ENCODE data around the gene PIK3R2. TPM values are rescaled to one million over a fixed set of nuclear protein-coding genes. Genes with fewer than 3 reads are reported as not detected.

The PIK3R2 gene
- total and polyA plus RNA-seq, 2 of the 8 experiments (the other 6 are each of a cell fraction or from before 2014, with no cell fraction given) = 21.7 to 57.1 TPM

DNA sequence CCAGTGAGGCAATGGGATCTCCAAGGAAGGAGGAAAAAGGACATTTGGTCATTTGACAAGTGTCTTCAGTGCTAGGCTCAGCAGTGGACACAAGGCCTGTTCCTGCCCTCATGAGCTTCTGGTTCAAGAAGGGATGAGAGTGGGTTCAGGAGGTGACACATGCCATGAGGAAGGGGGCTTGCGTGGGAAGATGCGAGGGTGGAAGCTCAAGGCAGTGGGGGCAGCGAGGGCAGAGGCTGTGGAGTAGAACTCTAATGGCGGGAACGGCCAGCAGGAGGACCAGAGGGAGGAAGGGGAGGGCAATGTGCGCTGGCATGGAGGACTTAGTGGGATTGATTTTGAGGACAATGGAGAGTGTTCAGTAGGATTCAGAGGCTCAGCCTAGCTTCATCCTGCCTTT, 3.3 kb downstream of the PIK3R2 start:
- no peak overlapping the region for H3K14ac ChIP-seq (ENCODE audit: insufficient read length)
- FAIRE-seq (no peak), DNase-seq (ENCODE audit: low read depth in 1 of 2, low spot score in 2 of 2) (no peak)
- H4K8ac ChIP-seq (ENCODE audit: extremely low read depth, insufficient read depth, low read length) = no peak overlapping the region
- POLR2A ChIA-PET (ENCODE audit: partially characterized antibody) = interaction anchor here (0.7 to 1.5 kb wide), 3 partner anchors 38 to 76 kb away, joined by 3 read pairs; no protein-coding TSS in a partner anchor
- no peak overlapping the region for H3K9ac ChIP-seq (replicated peaks in 1 of 4; ENCODE audit: extremely low read depth in 1 of 4, low read depth in 3 of 4, low read length in 3 of 4)
- H3K9me3 ChIP-seq (ENCODE audit: insufficient read depth in 2 of 2, low read depth in 1 of 2, low read length in 1 of 2) = no peaks in the 10 kb centered on the region
- H2BK12ac ChIP-seq (ENCODE audit: low read depth, low read length) = no peak overlapping the region
- H2BK15ac ChIP-seq (ENCODE audit: low read length) = peak overlapping the region; percentile 46; the same call in 1 of the 2 replicates
- H4K5ac ChIP-seq (ENCODE audit: insufficient read length, low read depth, low read length) = no peak overlapping the region
- no peak overlapping the region for H4K91ac ChIP-seq (replicated peaks; ENCODE audit: insufficient read length, low read length)
- peaks cover 0 to 10% (median 4%) of the 10 kb centered on the region in 4 experiments; a peak in 2 of 8 replicates for H3K36me3 ChIP-seq (ENCODE audit: control insufficient read depth in 2 of 4, insufficient read depth in 4 of 4, low read length in 3 of 4)
- H3K79me1 ChIP-seq (ENCODE audit: low read depth, low read length) = peaks cover 4% of the 10 kb centered on the region; the same call in 1 of the 2 replicates
- H2BK20ac ChIP-seq (ENCODE audit: low read length) = no peak overlapping the region
- H3K27ac ChIP-seq (ENCODE audit: low read depth, low read length) = no peak overlapping the region; the same call in 1 of the 2 replicates
- H2AK5ac ChIP-seq (ENCODE audit: low read depth, low read length) = no peak overlapping the region
- no peak overlapping the region for H3K4ac ChIP-seq (replicated peaks; ENCODE audit: insufficient read length, low read depth, low read length)
- H3K27me3 ChIP-seq (replicated peaks in 1 of 4; ENCODE audit: control insufficient read depth in 3 of 4, extremely low read depth in 1 of 4, insufficient read depth in 3 of 4, low read length in 3 of 4) = no peaks in the 10 kb centered on the region
- no peak overlapping the region for H3K23ac ChIP-seq (ENCODE audit: insufficient read length)
- H3K4me1 ChIP-seq (replicated peaks in 1 of 4; ENCODE audit: control insufficient read depth in 3 of 4, insufficient read depth in 4 of 4, low read length in 3 of 4) = peaks cover 0 to 12% (median 8%) of the 10 kb centered on the region in 4 experiments; a peak in 6 of 7 replicates
- no peak overlapping the region for H2BK120ac ChIP-seq (replicated peaks; ENCODE audit: low read depth, low read length)
- H3K4me2 ChIP-seq (ENCODE audit: insufficient read depth in 1 of 2, low read depth in 2 of 2, low read length in 2 of 2) = no peak overlapping the region
- CTCF ChIA-PET (ENCODE audit: partially characterized antibody) = interaction anchor here (0.6 to 1.3 kb wide), 4 partner anchors 12 to 390 kb away, joined by 3 read pairs; no protein-coding TSS in a partner anchor
- no peak overlapping the region for H2AFZ ChIP-seq (ENCODE audit: low read length)
- no peak overlapping the region for H3K4me3 ChIP-seq (ENCODE audit: extremely low read depth in 1 of 4, insufficient read depth in 2 of 4, low read depth in 3 of 4, low read length in 4 of 4)
- H3K18ac ChIP-seq (ENCODE audit: extremely low read depth, low read length) = no peak overlapping the region
- no peak overlapping the region for H2BK5ac ChIP-seq (ENCODE audit: low read depth, low read length)
- H3K56ac ChIP-seq (replicated peaks; ENCODE audit: insufficient read length, low read depth, low read length) = no peak overlapping the region
- H4K20me1 ChIP-seq (replicated peaks in 1 of 2; ENCODE audit: control insufficient read depth in 1 of 2, insufficient read depth in 2 of 2, low read length in 2 of 2) = peaks cover 5 to 19% of the 10 kb centered on the region in 2 experiments
- 91% methylated on average over 6 of the region's 6 CpGs; no CpG with 5 or more reads in 1 of the 2 experiments for WGBS, 2 experiments (ENCODE audit: extremely low coverage in 1 of 2, insufficient coverage in 1 of 2, insufficient read length in 1 of 2, insufficient replicate concordance in 2 of 2, low coverage in 1 of 2, low lambda C conversion rate in 2 of 2, missing lambda C conversion rate in 1 of 2)
- peaks cover 16% of the 10 kb centered on the region for H3K23me2 ChIP-seq (ENCODE audit: low read depth, low read length)
- no peaks in the 10 kb centered on the region; a peak in 1 of 4 replicates for H3K79me2 ChIP-seq (ENCODE audit: control insufficient read depth in 1 of 2, insufficient read depth in 2 of 2, low read length in 2 of 2)
- TF ChIP-seq CREB1 (IDR thresholded peaks at IDR 0.05) (no peak), SIRT6 (IDR thresholded peaks at IDR 0.05; ENCODE audit: low read length) (no peak), SP4 (IDR thresholded peaks at IDR 0.05; ENCODE audit: low read length) (no peak), RAD21 (IDR thresholded peaks at IDR 0.05 in 1 of 2, conservative IDR thresholded peaks at IDR 0.05 in 1 of 2; ENCODE audit: low read depth in 2 of 2, low read length in 2 of 2) (no peak), SUZ12 (IDR thresholded peaks at IDR 0.05; ENCODE audit: low read length) (no peak), FOSL1 (IDR thresholded peaks at IDR 0.05; ENCODE audit: insufficient read depth, low read depth, low read length) (no peak), CHD1 (IDR thresholded peaks at IDR 0.05; ENCODE audit: low read depth, low read length) (no peak), EP300 (IDR thresholded peaks at IDR 0.05; ENCODE audit: borderline replicate concordance in 1 of 2, low read depth in 2 of 2, low read length in 2 of 2) (no peak), TAF7 (optimal IDR thresholded peaks at IDR 0.05; ENCODE audit: borderline replicate concordance, low read depth, low read length) (no peak)
- TF ChIP-seq, protein P1, sequence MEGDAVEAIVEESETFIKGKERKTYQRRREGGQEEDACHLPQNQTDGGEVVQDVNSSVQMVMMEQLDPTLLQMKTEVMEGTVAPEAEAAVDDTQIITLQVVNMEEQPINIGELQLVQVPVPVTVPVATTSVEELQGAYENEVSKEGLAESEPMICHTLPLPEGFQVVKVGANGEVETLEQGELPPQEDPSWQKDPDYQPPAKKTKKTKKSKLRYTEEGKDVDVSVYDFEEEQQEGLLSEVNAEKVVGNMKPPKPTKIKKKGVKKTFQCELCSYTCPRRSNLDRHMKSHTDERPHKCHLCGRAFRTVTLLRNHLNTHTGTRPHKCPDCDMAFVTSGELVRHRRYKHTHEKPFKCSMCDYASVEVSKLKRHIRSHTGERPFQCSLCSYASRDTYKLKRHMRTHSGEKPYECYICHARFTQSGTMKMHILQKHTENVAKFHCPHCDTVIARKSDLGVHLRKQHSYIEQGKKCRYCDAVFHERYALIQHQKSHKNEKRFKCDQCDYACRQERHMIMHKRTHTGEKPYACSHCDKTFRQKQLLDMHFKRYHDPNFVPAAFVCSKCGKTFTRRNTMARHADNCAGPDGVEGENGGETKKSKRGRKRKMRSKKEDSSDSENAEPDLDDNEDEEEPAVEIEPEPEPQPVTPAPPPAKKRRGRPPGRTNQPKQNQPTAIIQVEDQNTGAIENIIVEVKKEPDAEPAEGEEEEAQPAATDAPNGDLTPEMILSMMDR (IDR thresholded peaks at IDR 0.05; ENCODE audit: control extremely low read depth in 1 of 3, insufficient read depth in 1 of 3, low read depth in 1 of 3, low read length in 3 of 3) = no peak
